H1 (cell line): ENCODE data around the gene ZNF415. TPM values are rescaled to one million over a fixed set of nuclear protein-coding genes. Genes with fewer than 3 reads are reported as not detected.

ENCODE experiments used
- CTCF ChIA-PET: fragments of 300-600 bp; sonication (Branson Sonifier 250); formaldehyde crosslinking; loops from one replicate; lab custom pipeline; 2021; ENCODE audit not compliant: partially characterized antibody; lab: Charles Lee
- POLR2A ChIA-PET: fragments of 300-600 bp; sonication (Branson Sonifier 250); formaldehyde crosslinking; loops from one replicate; lab custom pipeline; 2021; ENCODE audit warnings: inconsistent platforms; ENCODE audit not compliant: partially characterized antibody; lab: Charles Lee
- DNase-seq, 2 experiments: peaks; one replicate each; pipeline versions ENCODE4 v3.0.0 to v3.0.0-alpha.2; 2010 to 2022; ENCODE audit warnings: low spot score in 2 of 2, low read depth in 1 of 2, mixed read lengths in 1 of 2
- FAIRE-seq: peaks from 2 replicates; lab custom pipeline; 2011; peaks lifted over from hg19 to GRCh38; lab: Jason Lieb, UNC
- H2AFZ ChIP-seq: 2 replicates; pipeline ENCODE4 v1.8.1; 2012; ENCODE audit warnings: low read length, inconsistent platforms
- H2AK5ac ChIP-seq: 2 replicates; pipeline ENCODE4 v1.6.1; 2013; ENCODE audit warnings: low read depth, low read length
- H2BK120ac ChIP-seq: replicated peaks from 2 replicates; pipeline ENCODE3; 2013; ENCODE audit warnings: low read depth, low read length, inconsistent platforms
- H2BK12ac ChIP-seq: 2 replicates; pipeline ENCODE4 v1.6.1; 2013; ENCODE audit warnings: low read depth, low read length
- H2BK15ac ChIP-seq: 2 replicates; pipeline ENCODE4 v1.6.1; 2013; ENCODE audit warnings: low read length
- H2BK20ac ChIP-seq: 2 replicates; pipeline ENCODE4 v1.6.1; 2013; ENCODE audit warnings: low read length
- H2BK5ac ChIP-seq: 2 replicates; pipeline ENCODE4 v1.6.1; 2013; ENCODE audit warnings: low read depth, low read length
- H3K14ac ChIP-seq: 2 replicates; pipeline ENCODE4 v1.6.1; 2013; ENCODE audit warnings: inconsistent platforms; ENCODE audit not compliant: insufficient read length
- H3K18ac ChIP-seq: 2 replicates; pipeline ENCODE4 v1.6.1; 2013; ENCODE audit warnings: low read length; ENCODE audit errors: extremely low read depth
- H3K23ac ChIP-seq: 2 replicates; pipeline ENCODE4 v1.6.1; 2013; ENCODE audit warnings: inconsistent platforms; ENCODE audit not compliant: insufficient read length
- H3K23me2 ChIP-seq: 2 replicates; pipeline ENCODE4 v1.6.1; 2013; ENCODE audit warnings: low read depth, low read length
- H3K27ac ChIP-seq: 2 replicates; pipeline ENCODE4 v1.6.1; 2011; ENCODE audit warnings: low read depth, low read length, inconsistent platforms
- H3K27me3 ChIP-seq, 4 experiments: replicated peaks in 1 of 4; 1 replicate in 1 of 4; 2 replicates in 3 of 4; pipeline versions ENCODE4 v1.6.1 to v1.8.1; 2011 to 2013; ENCODE audit warnings: low read length in 3 of 4, mild to moderate bottlenecking in 3 of 4, inconsistent platforms in 2 of 4, mixed read lengths in 2 of 4, moderate library complexity in 1 of 4; ENCODE audit not compliant: control insufficient read depth in 3 of 4, insufficient read depth in 3 of 4; ENCODE audit errors: extremely low read depth in 1 of 4
- H3K36me3 ChIP-seq, 4 experiments: 2 replicates each; pipeline versions ENCODE4 v1.6.1 to v1.8.1; 2011 to 2013; ENCODE audit warnings: mild to moderate bottlenecking in 4 of 4, low read length in 3 of 4, moderate library complexity in 2 of 4, control low read depth in 1 of 4, inconsistent platforms in 1 of 4; ENCODE audit not compliant: insufficient read depth in 4 of 4, control insufficient read depth in 2 of 4
- H3K4ac ChIP-seq: replicated peaks from 2 replicates; pipeline ENCODE3; 2013; ENCODE audit warnings: low read length, low read depth, mixed read lengths, inconsistent platforms; ENCODE audit not compliant: insufficient read length
- H3K4me1 ChIP-seq, 4 experiments: replicated peaks in 1 of 4; 1 replicate in 1 of 4; 2 replicates in 3 of 4; pipeline versions ENCODE4 v1.6.1 to v1.8.1; 2011 to 2013; ENCODE audit warnings: low read length in 3 of 4, inconsistent platforms in 2 of 4, mixed read lengths in 1 of 4; ENCODE audit not compliant: insufficient read depth in 4 of 4, control insufficient read depth in 3 of 4
- H3K4me2 ChIP-seq, 2 experiments: 2 replicates each; pipeline versions ENCODE4 v1.6.1 to v1.8.1; 2011 to 2013; ENCODE audit warnings: low read depth in 2 of 2, low read length in 2 of 2, control low read depth in 1 of 2, inconsistent platforms in 1 of 2, mild to moderate bottlenecking in 1 of 2; ENCODE audit not compliant: insufficient read depth in 1 of 2
- H3K4me3 ChIP-seq, 4 experiments: fragments of 200-600, 300-600 bp in 1 of 4; sonication (generic), shearing (Covaris generic), sonication (Bioruptor Twin) in 1 of 4; 2 replicates each; pipeline versions ENCODE4 v1.5.1 to v1.8.1; 2011 to 2016; ENCODE audit warnings: low read length in 4 of 4, low read depth in 3 of 4, control low read depth in 2 of 4, inconsistent platforms in 2 of 4, mild to moderate bottlenecking in 2 of 4, mixed read lengths in 1 of 4, moderate library complexity in 1 of 4; ENCODE audit not compliant: insufficient read depth in 2 of 4; ENCODE audit errors: extremely low read depth in 1 of 4
- H3K56ac ChIP-seq: replicated peaks from 2 replicates; pipeline ENCODE3; 2013; ENCODE audit warnings: low read depth, mild to moderate bottlenecking, mixed read lengths, low read length, inconsistent platforms; ENCODE audit not compliant: insufficient read length
- H3K79me1 ChIP-seq: 2 replicates; pipeline ENCODE4 v1.6.1; 2013; ENCODE audit warnings: low read depth, low read length, control low read depth
- H3K79me2 ChIP-seq, 2 experiments: 2 replicates each; pipeline versions ENCODE4 v1.6.1 to v1.8.1; 2012 to 2013; ENCODE audit warnings: low read length in 2 of 2, mild to moderate bottlenecking in 2 of 2, inconsistent platforms in 1 of 2; ENCODE audit not compliant: insufficient read depth in 2 of 2, control insufficient read depth in 1 of 2
- H3K9ac ChIP-seq, 4 experiments: replicated peaks in 1 of 4; 1 replicate in 1 of 4; 2 replicates in 3 of 4; pipeline versions ENCODE4 v1.6.1 to v1.8.1; 2011 to 2013; ENCODE audit warnings: low read depth in 3 of 4, low read length in 3 of 4, control low read depth in 2 of 4, mild to moderate bottlenecking in 2 of 4, moderate library complexity in 2 of 4, inconsistent platforms in 1 of 4; ENCODE audit errors: extremely low read depth in 1 of 4
- H3K9me3 ChIP-seq, 2 experiments: 2 replicates each; pipeline versions ENCODE4 v1.6.1 to v1.8.1; 2012 to 2013; ENCODE audit warnings: mild to moderate bottlenecking in 2 of 2, moderate library complexity in 2 of 2, control low read depth in 1 of 2, inconsistent platforms in 1 of 2, low read depth in 1 of 2, low read length in 1 of 2, mixed read lengths in 1 of 2; ENCODE audit not compliant: insufficient read depth in 2 of 2
- H4K20me1 ChIP-seq, 2 experiments: replicated peaks in 1 of 2; 2 replicates each; pipeline versions ENCODE3 to v1.8.1; 2011 to 2013; ENCODE audit warnings: inconsistent platforms in 2 of 2, low read length in 2 of 2, mild to moderate bottlenecking in 1 of 2; ENCODE audit not compliant: insufficient read depth in 2 of 2, control insufficient read depth in 1 of 2
- H4K5ac ChIP-seq: 2 replicates; pipeline ENCODE4 v1.6.1; 2013; ENCODE audit warnings: low read length, low read depth, mixed read lengths, inconsistent platforms; ENCODE audit not compliant: insufficient read length
- H4K8ac ChIP-seq: 2 replicates; pipeline ENCODE4 v1.8.0; 2013; ENCODE audit warnings: mild to moderate bottlenecking, moderate library complexity, low read length, inconsistent platforms; ENCODE audit not compliant: insufficient read depth; ENCODE audit errors: extremely low read depth
- H4K91ac ChIP-seq: replicated peaks from 2 replicates; pipeline ENCODE3; 2013; ENCODE audit warnings: low read length, mixed read lengths, inconsistent platforms; ENCODE audit not compliant: insufficient read length
- CEBPB ChIP-seq: IDR thresholded peaks from 2 replicates; pipeline ENCODE4 v1.6.1; 2012; ENCODE audit warnings: low read depth, low read length
- CHD2 ChIP-seq: IDR thresholded peaks from 2 replicates; pipeline ENCODE4 v1.6.1; 2012; ENCODE audit warnings: low read length, improper control_type of control experiment
- EZH2 ChIP-seq: fragments of 200-600 bp; sonication (generic); IDR thresholded peaks from 2 replicates; pipeline ENCODE4 v1.7.1; 2012; ENCODE audit warnings: low read depth, mild to moderate bottlenecking, moderate library complexity, low read length, inconsistent platforms; ENCODE audit not compliant: severe bottlenecking
- HDAC6 ChIP-seq: IDR thresholded peaks from one replicate; pipeline ENCODE4 v1.7.1; 2012; ENCODE audit warnings: low read depth, mild to moderate bottlenecking, inconsistent platforms, low read length, moderate library complexity
- KDM5A ChIP-seq: fragments of 200-600 bp; IDR thresholded peaks from 2 replicates; pipeline ENCODE4 v1.7.1; 2012; ENCODE audit warnings: mild to moderate bottlenecking, low read length, inconsistent platforms, mixed read lengths
- POLR2AphosphoS5 ChIP-seq: IDR thresholded peaks from 2 replicates; pipeline ENCODE4 v1.6.1; 2011; ENCODE audit warnings: low read depth, low read length
- RAD21 ChIP-seq, 2 experiments: IDR thresholded peaks in 1 of 2; conservative IDR thresholded peaks in 1 of 2; 2 replicates each; pipeline ENCODE4 v1.6.1; 2011; ENCODE audit warnings: low read depth in 2 of 2, low read length in 2 of 2, improper control_type of control experiment in 1 of 2, inconsistent platforms in 1 of 2, mild to moderate bottlenecking in 1 of 2, moderate library complexity in 1 of 2
- SIX5 ChIP-seq: IDR thresholded peaks from 2 replicates; pipeline ENCODE4 v1.6.1; 2011; ENCODE audit warnings: mild to moderate bottlenecking, low read depth, low read length
- SP1 ChIP-seq: IDR thresholded peaks from 2 replicates; pipeline ENCODE4 v1.6.1; 2011; ENCODE audit warnings: low read depth, low read length
- SUZ12 ChIP-seq: fragments of 200-600 bp; sonication (generic); IDR thresholded peaks from 2 replicates; pipeline ENCODE4 v1.6.1; 2012; ENCODE audit warnings: mild to moderate bottlenecking, inconsistent platforms, low read length, moderate library complexity, mixed read lengths
- TAF7 ChIP-seq: optimal IDR thresholded peaks from 2 replicates; pipeline ENCODE3; 2011; ENCODE audit warnings: low read depth, mild to moderate bottlenecking, inconsistent platforms, low read length, moderate library complexity, borderline replicate concordance
- WGBS, 2 experiments: shearing (Covaris generic) in 1 of 2; methylation state at CpG; one replicate each; pipeline versions ENCODE4 v1.1.6 to v1.1.7; 2013 to 2015; ENCODE audit warnings: low lambda C conversion rate in 2 of 2, mixed read lengths in 2 of 2, inconsistent platforms in 1 of 2, low coverage in 1 of 2, missing lambda C conversion rate in 1 of 2; ENCODE audit not compliant: insufficient replicate concordance in 2 of 2, insufficient coverage in 1 of 2, insufficient read length in 1 of 2; ENCODE audit errors: extremely low coverage in 1 of 2, missing lambda C conversion rate in 1 of 2; 5-methylcytosine and 5-hydroxymethylcytosine counted together
- polyA plus RNA-seq, 7 experiments: library from polyadenylated mRNA; depleted of rRNA in 3 of 7; stranded (reverse) in 5 of 7; unstranded in 2 of 7; fragments of >200 nt in 5 of 7; fragments of 200-250 nt in 2 of 7; gene quantifications; 1 replicate in 5 of 7; 2 replicates in 1 of 7; 4 replicates in 1 of 7; pipeline versions ENCODE4 v1.2.1 to v1.2.3, GENCODE V29; 2011 to 2013; ENCODE audit warnings: missing spikeins in 2 of 7, mixed read lengths in 2 of 7
- total RNA-seq: library from RNA; stranded (reverse); fragmentation: NEBNext Ultra II Directional; extraction: Animal tissue kit (Norgen Biotek cat#: 25700); gene quantifications from 2 replicates; pipeline ENCODE4 v1.2.1, GENCODE V29; 2021
- TF ChIP-seq, protein P1 (sequence below): IDR thresholded peaks from 2 replicates; pipeline ENCODE4 v1.6.1; 2012; ENCODE audit warnings: low read length, inconsistent platforms
- TF ChIP-seq, protein P2 (sequence below): IDR thresholded peaks from 2 replicates; pipeline ENCODE4 v1.6.1; 2012; ENCODE audit warnings: inconsistent platforms

Gene ZNF415
- total and polyA plus RNA-seq, 2 of the 8 experiments (the other 6 are each of a cell fraction or from before 2014, with no cell fraction given) = 5.8 to 9.7 TPM

DNA sequence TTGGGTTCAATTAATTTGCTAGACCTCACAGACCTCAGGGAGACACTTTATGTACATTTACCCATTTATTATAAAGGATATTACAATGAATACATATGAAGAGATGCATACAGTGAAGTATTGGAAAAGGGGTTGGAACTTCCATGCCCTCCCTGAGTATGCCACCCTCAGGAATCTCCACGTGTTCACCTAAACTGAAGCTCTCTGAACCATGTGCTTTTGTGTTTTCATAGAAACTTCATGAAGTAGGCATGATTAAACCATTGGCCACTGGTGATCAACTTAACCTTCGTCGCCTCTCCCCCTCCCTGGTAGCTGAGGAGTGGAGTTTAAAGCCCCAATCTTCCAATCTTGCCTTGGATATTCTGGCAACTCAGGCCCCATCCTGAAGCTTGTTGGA, 49.8 kb downstream of the ZNF415 start:
- CTCF ChIA-PET = interaction anchor here (0.6 to 0.8 kb wide), 2 partner anchors 9 to 259 kb away, joined by 3 read pairs; no protein-coding TSS in a partner anchor
- no peak overlapping the region for H3K56ac ChIP-seq
- H3K14ac ChIP-seq = no peak overlapping the region
- no peaks in the 10 kb centered on the region for H4K20me1 ChIP-seq
- 95% methylated on average over 3 of the region's 3 CpGs; no CpG with 5 or more reads in 1 of the 2 experiments for WGBS, 2 experiments
- H4K8ac ChIP-seq = no peak overlapping the region
- no peak overlapping the region for H3K4me2 ChIP-seq
- H3K4ac ChIP-seq = no peak overlapping the region
- H2BK120ac ChIP-seq = no peak overlapping the region
- no peak overlapping the region for H3K9ac ChIP-seq
- peaks cover 7 to 19% (median 18%) of the 10 kb centered on the region in 4 experiments; a peak in 6 of 8 replicates for H3K36me3 ChIP-seq
- no peak overlapping the region for H2BK20ac ChIP-seq
- no peaks in the 10 kb centered on the region for H3K79me1 ChIP-seq
- H3K18ac ChIP-seq = no peak overlapping the region
- peaks cover 0 to 2% of the 10 kb centered on the region in 2 experiments; a peak in 1 of 4 replicates for H3K79me2 ChIP-seq
- no peak overlapping the region for H3K23ac ChIP-seq
- H2AK5ac ChIP-seq = no peak overlapping the region
- H2BK5ac ChIP-seq = no peak overlapping the region
- no peak for DNase-seq
- H3K9me3 ChIP-seq = no peaks in the 10 kb centered on the region
- H3K23me2 ChIP-seq = no peaks in the 10 kb centered on the region
- H4K5ac ChIP-seq = no peak overlapping the region
- no peak overlapping the region for H4K91ac ChIP-seq
- H2BK15ac ChIP-seq = no peak overlapping the region
- FAIRE-seq = no peak
- H2BK12ac ChIP-seq = no peak overlapping the region
- H3K27ac ChIP-seq = no peak overlapping the region
- no peaks in the 10 kb centered on the region for H3K27me3 ChIP-seq
- H2AFZ ChIP-seq = no peak overlapping the region
- H3K4me1 ChIP-seq = no peaks in the 10 kb centered on the region
- POLR2A ChIA-PET = no interaction called here
- no peak overlapping the region for H3K4me3 ChIP-seq
- TF ChIP-seq, protein P1, sequence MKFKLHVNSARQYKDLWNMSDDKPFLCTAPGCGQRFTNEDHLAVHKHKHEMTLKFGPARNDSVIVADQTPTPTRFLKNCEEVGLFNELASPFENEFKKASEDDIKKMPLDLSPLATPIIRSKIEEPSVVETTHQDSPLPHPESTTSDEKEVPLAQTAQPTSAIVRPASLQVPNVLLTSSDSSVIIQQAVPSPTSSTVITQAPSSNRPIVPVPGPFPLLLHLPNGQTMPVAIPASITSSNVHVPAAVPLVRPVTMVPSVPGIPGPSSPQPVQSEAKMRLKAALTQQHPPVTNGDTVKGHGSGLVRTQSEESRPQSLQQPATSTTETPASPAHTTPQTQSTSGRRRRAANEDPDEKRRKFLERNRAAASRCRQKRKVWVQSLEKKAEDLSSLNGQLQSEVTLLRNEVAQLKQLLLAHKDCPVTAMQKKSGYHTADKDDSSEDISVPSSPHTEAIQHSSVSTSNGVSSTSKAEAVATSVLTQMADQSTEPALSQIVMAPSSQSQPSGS = no peak
- no peak for TF ChIP-seq HDAC6
- TF ChIP-seq SIX5 = no peak
- no peak for TF ChIP-seq POLR2AphosphoS5
- TF ChIP-seq TAF7 = no peak
- no peak for TF ChIP-seq CEBPB
- TF ChIP-seq, protein P2, sequence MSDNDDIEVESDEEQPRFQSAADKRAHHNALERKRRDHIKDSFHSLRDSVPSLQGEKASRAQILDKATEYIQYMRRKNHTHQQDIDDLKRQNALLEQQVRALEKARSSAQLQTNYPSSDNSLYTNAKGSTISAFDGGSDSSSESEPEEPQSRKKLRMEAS = no peak
- TF ChIP-seq SP1 = no peak
- TF ChIP-seq CHD2 = no peak
- no peak for TF ChIP-seq KDM5A
- TF ChIP-seq SUZ12 = no peak
- no peak for TF ChIP-seq EZH2
- no peak for TF ChIP-seq RAD21 (IDR thresholded peaks at IDR 0.05 in 1 of 2, conservative IDR thresholded peaks at IDR 0.05 in 1 of 2; ENCODE audit: low read depth in 2 of 2, low read length in 2 of 2)
